HUES64 (cell line): Measurements from ENCODE around the gene SETBP1.

ENCODE experiments used
- H3K27ac ChIP-seq: 2 replicates; pipeline ENCODE4 v1.7.0; 2013; ENCODE audit warnings: low read depth, low read length, inconsistent platforms
- H3K27me3 ChIP-seq: 2 replicates; pipeline ENCODE4 v1.6.1; 2013; ENCODE audit warnings: mild to moderate bottlenecking, low read length; ENCODE audit not compliant: insufficient read depth
- H3K36me3 ChIP-seq: 2 replicates; pipeline ENCODE4 v1.6.1; 2013; ENCODE audit warnings: mild to moderate bottlenecking, low read length; ENCODE audit not compliant: insufficient read depth
- H3K4me1 ChIP-seq: 2 replicates; pipeline ENCODE4 v1.6.1; 2013; ENCODE audit warnings: mild to moderate bottlenecking, low read length, moderate library complexity; ENCODE audit not compliant: insufficient read depth
- H3K4me3 ChIP-seq: 2 replicates; pipeline ENCODE4 v1.5.1; 2013; ENCODE audit warnings: mild to moderate bottlenecking, low read length, moderate library complexity
- H3K9ac ChIP-seq: 2 replicates; pipeline ENCODE4 v1.6.1; 2013; ENCODE audit warnings: mild to moderate bottlenecking, low read depth, low read length
- H3K9me3 ChIP-seq: 2 replicates; pipeline ENCODE4 v1.6.1; 2013; ENCODE audit warnings: low read depth, low read length; ENCODE audit not compliant: insufficient read depth
- WGBS: fragments of 150-250, 120-280 bp; methylation state at CpG from one replicate; pipeline ENCODE4 v1.1.7; 2013; ENCODE audit warnings: missing lambda C conversion rate; 5-methylcytosine and 5-hydroxymethylcytosine counted together

Gene SETBP1

DNA sequence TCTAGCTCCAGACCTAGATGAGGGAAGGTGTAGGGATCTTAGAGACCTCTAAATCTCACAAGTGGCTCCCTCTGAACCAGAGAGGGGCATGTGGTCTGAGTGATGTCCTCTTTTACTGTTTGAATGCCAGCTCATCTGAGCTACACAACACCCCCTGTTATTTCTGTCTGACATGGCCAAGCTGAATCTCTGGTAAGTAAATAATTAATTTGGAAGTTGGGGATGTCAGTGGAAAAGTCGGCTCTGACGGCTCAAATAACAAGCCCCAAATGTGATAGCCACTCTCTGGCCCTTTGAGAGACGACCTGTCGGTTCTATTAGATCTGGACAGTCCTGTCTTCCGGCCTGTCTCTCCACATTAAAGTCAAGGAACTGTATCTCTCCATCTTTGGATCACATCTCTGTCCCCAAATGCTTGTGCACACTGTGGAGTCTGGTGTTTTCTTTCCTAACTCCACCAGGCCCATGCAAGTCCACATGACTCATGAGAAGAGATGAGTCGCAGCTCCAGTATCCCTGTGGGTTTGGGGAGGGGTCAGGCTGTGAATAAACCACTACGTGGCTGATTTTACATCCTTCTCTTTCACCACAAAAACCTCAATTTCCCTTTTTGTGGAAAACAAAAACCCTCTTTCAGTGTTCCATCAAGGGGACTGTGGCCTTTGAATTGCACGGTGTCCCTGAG lies 52.5 kb downstream of the SETBP1 start:
- no peak overlapping the region for H3K4me3 ChIP-seq
- H3K9ac ChIP-seq = no peak overlapping the region
- H3K4me1 ChIP-seq = peaks cover 14% of the 10 kb centered on the region
- H3K27me3 ChIP-seq = no peaks in the 10 kb centered on the region
- 88% methylated on average over 8 of the region's 8 CpGs for WGBS
- no peaks in the 10 kb centered on the region for H3K9me3 ChIP-seq
- H3K36me3 ChIP-seq = no peaks in the 10 kb centered on the region
- no peak overlapping the region for H3K27ac ChIP-seq

DNA sequence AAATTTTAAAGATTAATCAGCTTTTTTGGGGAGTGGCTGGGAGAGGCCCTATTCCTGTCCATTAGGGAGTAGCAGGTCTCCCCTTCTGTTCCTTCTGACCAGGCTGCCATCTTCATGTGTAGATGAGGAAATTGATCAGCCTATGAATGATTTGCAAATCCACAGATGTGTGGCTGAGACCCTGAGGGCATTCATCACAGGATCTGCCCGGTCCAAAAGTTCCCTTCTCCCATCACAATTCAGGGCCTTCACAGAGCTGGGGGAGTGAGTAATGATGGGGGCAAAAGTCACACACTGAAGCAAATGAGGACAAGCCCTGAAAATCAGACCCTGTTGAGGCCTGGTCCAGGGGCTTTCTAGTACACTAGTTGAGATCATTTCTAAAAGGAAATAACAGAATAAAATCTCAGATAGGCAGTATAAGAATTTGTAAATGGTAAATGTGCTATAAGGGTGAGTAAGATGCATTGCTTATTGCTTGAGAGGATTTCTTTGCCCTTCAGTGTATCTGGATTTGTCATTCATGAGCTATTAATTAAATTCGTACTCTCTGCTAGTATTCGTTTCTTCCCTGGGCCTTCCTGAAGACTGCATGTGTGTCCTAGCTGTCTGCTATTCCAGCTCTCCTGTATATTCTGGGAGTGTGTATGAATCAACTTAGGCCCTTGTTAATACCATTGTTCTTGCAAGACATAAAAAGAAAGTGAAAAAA lies 53.2 kb downstream of the SETBP1 start:
- Histone ChIP-seq H3K9me3 (no peaks in the 10 kb centered on the region), H3K4me1 (peaks cover 14% of the 10 kb centered on the region), H3K27ac (no peak overlapping the region), H3K9ac (no peak overlapping the region), H3K27me3 (no peaks in the 10 kb centered on the region), H3K36me3 (no peaks in the 10 kb centered on the region), H3K4me3 (no peak overlapping the region)
- 92% methylated on average over 2 of the region's 3 CpGs for WGBS

DNA sequence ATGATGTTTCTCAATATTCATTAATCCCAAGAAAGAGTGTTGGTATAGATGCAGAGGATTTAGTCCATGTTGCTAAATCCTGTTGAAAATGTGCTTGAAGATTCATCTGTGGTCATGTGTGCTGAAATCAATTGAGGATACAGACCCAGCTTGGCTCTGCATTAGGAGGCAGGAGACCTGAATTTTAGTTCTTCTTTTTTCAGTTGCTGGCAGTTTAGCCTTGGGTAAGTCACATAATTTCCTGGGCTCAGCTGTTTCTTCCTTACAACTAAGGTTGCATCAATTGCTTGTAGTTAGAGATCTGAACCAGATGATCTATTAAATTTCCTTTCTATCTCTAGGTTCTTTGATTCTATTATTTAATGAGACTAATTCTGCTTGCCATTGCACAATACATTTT lies 54.4 kb downstream of the SETBP1 start:
- Histone ChIP-seq H3K36me3 (no peaks in the 10 kb centered on the region), H3K9me3 (no peaks in the 10 kb centered on the region), H3K27ac (no peak overlapping the region), H3K9ac (no peak overlapping the region), H3K4me1 (peaks cover 14% of the 10 kb centered on the region), H3K4me3 (no peak overlapping the region), H3K27me3 (no peaks in the 10 kb centered on the region)

DNA sequence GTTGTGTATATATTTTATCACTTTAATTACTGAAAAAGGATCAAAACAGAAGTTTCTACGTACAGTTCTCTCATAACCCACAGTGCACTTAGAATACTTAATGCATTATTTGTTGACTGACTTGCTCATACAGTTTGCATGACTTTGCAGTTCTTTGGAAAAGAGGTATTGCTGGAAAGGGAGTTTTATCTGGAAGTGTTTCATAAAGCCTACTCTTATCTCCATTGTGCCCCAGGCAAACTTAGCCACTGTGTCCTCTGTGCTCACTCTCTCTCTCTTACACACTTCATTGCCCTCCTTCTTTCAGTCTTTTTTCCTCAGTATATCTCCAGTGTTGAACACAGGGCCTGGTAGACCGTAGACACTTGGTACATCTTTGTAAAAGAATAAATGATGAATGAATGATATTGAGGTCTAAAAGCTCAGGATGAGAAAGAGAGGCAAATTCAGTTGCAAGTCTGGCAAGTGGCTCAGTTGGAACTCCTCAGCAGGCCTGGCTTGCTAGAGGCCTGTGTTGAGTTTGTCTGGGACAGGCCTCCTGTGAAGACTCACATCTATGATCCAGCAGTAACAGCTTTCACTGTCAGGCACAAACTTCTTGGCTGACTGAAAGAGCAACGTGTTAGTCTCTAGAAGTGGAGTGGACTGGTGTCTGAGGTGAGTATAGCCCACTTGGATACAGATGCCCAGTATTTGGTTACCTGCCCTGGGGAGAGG lies 56.1 kb downstream of the SETBP1 start:
- WGBS = 95% methylated on average over 2 of the region's 3 CpGs
- Histone ChIP-seq H3K9me3 (no peaks in the 10 kb centered on the region), H3K9ac (no peak overlapping the region), H3K36me3 (no peaks in the 10 kb centered on the region), H3K27ac (no peak overlapping the region), H3K27me3 (no peaks in the 10 kb centered on the region), H3K4me3 (no peak overlapping the region), H3K4me1 (peaks cover 14% of the 10 kb centered on the region)

DNA sequence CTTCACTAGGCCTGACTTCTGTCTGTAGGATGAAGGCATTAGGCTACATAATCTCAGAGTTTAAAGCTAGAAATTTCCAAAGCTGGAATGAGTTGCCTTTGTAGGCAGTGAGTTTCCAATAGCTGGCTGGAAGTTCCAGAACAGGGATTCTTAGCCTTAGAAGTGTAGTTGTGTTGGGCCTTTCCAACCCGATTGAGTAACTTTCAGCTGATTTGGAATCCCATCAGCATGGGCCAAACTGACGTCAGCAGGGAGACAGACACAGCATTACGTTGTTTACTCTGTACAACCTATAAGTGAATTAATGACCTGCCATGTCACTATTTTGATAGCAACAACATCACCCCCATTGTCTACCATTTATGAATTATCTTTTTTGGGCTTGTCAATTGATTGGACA lies 56.9 kb downstream of the SETBP1 start:
- Histone ChIP-seq H3K36me3 (no peaks in the 10 kb centered on the region), H3K4me3 (no peak overlapping the region), H3K9me3 (no peaks in the 10 kb centered on the region), H3K27me3 (no peaks in the 10 kb centered on the region), H3K27ac (no peak overlapping the region), H3K9ac (no peak overlapping the region), H3K4me1 (peaks cover 14% of the 10 kb centered on the region)
- 95% methylated on average over 3 of the region's 3 CpGs for WGBS

DNA sequence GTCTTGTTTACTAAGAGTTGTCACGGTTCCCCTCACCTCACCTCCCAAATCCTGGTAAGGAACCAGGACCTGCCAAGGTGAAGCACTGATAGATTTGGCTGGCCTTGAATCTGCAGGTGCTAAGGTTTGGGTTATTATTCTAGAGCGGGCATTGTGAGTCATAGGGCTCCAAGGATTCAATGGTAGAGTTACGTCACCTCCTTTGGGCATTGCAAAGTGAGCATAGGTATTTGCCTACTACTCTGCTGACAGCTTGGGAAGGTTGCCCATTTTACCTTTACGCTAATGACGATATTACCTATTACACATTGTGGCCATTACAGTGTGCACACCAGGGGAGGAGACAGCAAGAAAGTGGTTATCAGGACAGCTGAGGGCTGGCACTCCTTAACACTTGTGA lies 59.3 kb downstream of the SETBP1 start:
- Histone ChIP-seq H3K36me3 (no peaks in the 10 kb centered on the region), H3K27ac (no peak overlapping the region), H3K9me3 (no peaks in the 10 kb centered on the region), H3K9ac (no peak overlapping the region), H3K4me1 (peaks cover 26% of the 10 kb centered on the region), H3K4me3 (no peak overlapping the region), H3K27me3 (no peaks in the 10 kb centered on the region)
- 94% methylated on average over 5 of the region's 5 CpGs for WGBS

DNA sequence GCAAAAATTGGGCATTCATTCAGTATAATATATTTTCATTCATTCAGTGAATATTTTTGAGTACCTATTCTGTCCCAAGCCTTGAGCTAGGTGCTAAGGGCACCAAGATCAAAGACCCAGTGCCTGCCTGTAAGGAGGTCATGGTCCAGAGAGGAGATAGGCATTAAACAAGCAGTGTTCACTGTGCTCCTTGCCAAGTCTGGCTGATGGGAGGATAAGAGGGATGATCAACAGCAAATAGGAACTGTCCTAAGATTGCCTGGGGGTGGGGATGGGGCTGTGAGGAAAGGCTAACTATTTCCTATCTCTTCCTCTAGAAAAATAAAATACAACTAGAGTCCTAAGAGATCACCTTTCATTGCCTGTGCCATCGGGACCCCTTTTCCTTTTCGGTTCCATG lies 60.4 kb downstream of the SETBP1 start:
- Histone ChIP-seq H3K27me3 (no peaks in the 10 kb centered on the region), H3K4me3 (no peak overlapping the region), H3K9me3 (no peaks in the 10 kb centered on the region), H3K9ac (no peak overlapping the region), H3K36me3 (no peaks in the 10 kb centered on the region), H3K4me1 (peaks cover 26% of the 10 kb centered on the region), H3K27ac (no peak overlapping the region)
- 99% methylated on average over 2 of the region's 2 CpGs for WGBS

DNA sequence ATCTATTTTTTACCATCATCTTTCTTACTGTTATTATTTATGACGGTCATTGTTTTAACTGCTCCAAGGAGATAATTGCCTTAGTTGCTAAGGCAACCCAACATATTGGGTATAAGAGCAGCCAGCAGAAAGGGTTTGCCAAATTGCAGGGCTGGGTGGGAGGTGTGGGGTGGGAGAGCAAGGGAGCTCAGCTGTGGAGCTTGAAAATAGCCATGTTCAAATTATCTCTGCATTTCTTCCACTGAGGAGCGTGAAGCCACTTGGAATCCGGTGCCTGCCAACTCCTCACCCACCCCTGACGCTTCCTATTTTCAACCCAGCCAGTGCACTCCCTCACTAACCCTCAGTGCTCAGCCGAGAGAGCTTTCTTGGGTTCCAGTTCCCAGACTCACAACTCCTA lies 60.8 kb downstream of the SETBP1 start:
- no peak overlapping the region for H3K9ac ChIP-seq
- H3K4me1 ChIP-seq = peaks cover 26% of the 10 kb centered on the region
- H3K27me3 ChIP-seq = no peaks in the 10 kb centered on the region
- no peaks in the 10 kb centered on the region for H3K9me3 ChIP-seq
- H3K4me3 ChIP-seq = no peak overlapping the region
- H3K36me3 ChIP-seq = no peaks in the 10 kb centered on the region
- H3K27ac ChIP-seq = no peak overlapping the region
- 95% methylated on average over 5 of the region's 5 CpGs for WGBS

DNA sequence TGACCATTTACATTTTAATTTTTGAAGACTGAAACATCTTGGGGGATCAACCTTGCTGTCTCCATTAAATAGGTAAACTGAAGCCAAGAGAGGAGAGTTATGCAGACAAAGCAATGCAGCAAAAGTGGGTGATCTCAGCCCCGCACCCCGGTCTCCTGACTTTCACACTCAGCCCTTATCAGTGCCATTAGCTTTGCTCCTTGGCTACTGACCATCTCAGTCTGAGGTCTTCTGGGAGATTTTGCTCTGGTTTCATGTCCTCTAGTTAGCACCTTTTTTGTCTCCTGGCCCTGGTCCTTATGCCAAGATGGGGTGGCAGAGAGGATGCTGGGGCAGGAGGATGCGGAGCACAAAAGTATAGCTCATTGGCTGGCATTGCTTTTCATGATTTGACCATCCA lies 61.4 kb downstream of the SETBP1 start:
- Histone ChIP-seq H3K9me3 (no peaks in the 10 kb centered on the region), H3K9ac (no peak overlapping the region), H3K27ac (no peak overlapping the region), H3K36me3 (no peaks in the 10 kb centered on the region), H3K27me3 (no peaks in the 10 kb centered on the region), H3K4me1 (peaks cover 26% of the 10 kb centered on the region), H3K4me3 (no peak overlapping the region)
- 92% methylated on average over 3 of the region's 3 CpGs for WGBS

DNA sequence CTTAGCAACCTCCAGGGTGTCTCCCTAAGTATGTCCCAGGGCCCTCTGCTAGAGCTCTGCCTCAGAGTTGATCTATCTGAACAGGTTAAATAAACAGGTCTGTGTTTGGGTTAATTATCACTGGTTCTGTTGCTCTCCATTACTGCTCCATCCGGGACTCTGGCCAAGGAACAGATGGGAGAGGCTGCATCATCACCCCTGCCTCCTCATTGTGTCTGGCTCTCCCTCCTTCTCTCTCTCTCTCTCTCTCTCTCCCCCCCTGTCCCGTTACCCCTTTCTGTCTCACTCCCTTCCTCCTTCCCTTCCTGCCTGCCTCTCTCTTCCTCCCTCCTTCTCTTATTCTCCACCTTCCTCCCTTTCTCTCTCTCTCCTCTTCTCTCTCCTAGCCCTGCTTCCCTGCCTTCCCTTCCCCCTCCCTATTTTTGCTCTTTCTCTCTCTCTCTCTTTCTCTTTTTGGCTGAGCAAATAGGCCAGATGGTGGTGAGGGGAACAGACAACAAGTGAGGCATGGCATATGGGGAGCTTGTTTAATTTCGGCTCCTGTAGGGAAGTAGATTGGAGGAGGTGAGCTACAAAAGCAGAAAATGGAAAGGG lies 62.1 kb downstream of the SETBP1 start:
- peak overlapping the region; percentile 35; the same call in 1 of the 2 replicates for H3K9ac ChIP-seq
- no peak overlapping the region for H3K4me3 ChIP-seq
- no peaks in the 10 kb centered on the region for H3K9me3 ChIP-seq
- no peaks in the 10 kb centered on the region for H3K27me3 ChIP-seq
- 68% methylated on average over 3 of the region's 3 CpGs for WGBS
- H3K36me3 ChIP-seq = no peaks in the 10 kb centered on the region
- peaks cover 26% of the 10 kb centered on the region for H3K4me1 ChIP-seq
- no peak overlapping the region for H3K27ac ChIP-seq

DNA sequence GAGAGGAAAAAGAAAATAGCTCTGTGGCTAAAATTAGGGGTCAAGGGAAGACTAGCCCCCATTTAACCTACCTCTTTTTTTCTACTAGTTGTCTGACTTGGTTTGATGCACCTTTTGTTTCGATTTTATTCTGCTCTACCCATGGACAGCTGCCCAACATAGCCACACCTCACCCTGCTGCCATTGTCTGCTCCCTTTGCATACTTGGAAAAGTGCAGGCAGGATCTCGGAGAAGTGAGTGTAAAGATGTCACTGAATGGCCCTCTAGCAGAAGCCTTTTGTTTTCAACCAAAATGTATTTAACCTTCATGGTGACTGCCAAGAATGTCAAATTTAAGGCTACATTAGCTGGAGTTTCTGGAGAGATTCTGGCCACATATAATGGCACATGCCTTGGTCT lies 62.9 kb downstream of the SETBP1 start:
- Histone ChIP-seq H3K4me3 (no peak overlapping the region), H3K36me3 (no peaks in the 10 kb centered on the region), H3K4me1 (peaks cover 26% of the 10 kb centered on the region), H3K27ac (no peak overlapping the region), H3K9me3 (no peaks in the 10 kb centered on the region), H3K27me3 (no peaks in the 10 kb centered on the region), H3K9ac (no peak overlapping the region)
- WGBS = 98% methylated on average over 2 of the region's 2 CpGs
